ENCODE results near the gene ZMYND15. TPM values are rescaled to one million over a fixed set of nuclear protein-coding genes. Genes with fewer than 3 reads are reported as not detected.
A peak's percentile ranks its signal among the peaks of the same experiment; 100 is the strongest.

Gene ZMYND15
- total and polyA plus RNA-seq, 2 of the 13 experiments (the other 11 are each of a cell fraction or from before 2014, with no cell fraction given), result 0.24 to 2.7 TPM

DNA sequence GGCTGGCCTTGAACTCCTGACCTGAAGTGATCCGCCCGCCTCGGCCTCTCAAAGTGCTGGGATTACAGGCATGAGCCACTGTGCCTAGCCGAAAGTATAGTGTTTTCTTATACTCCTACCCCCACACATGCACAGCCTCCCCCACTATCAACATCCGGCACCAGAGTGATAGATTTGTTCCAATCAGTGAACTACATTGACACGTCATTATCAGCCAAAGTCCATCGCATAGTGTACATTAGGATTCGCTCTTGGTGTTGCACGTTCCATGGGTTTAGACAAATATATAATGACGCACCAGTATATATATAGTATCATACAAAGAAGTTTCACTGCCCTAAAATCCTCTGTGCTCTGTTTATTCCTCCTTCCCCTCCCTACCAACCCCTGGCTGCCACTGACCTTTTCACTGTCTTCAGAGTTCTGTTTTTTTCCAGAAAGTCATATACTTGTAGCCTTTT lies 20.2 kb downstream of the ZMYND15 start (continued):
- TF ChIP-seq ZNF550 (CRISPR knock-in tag; IDR thresholded peaks at IDR 0.05; ENCODE audit: borderline replicate concordance) (no peak), NRL (CRISPR knock-in tag; IDR thresholded peaks at IDR 0.05; ENCODE audit: borderline replicate concordance) (no peak), SIN3A (IDR thresholded peaks at IDR 0.05; ENCODE audit: borderline replicate concordance, low read depth, low read length) (no peak), MIER2 (CRISPR knock-in tag; IDR thresholded peaks at IDR 0.05) (0 out of 2 replicates have a peak, but pooled peaks have one; percentile 15), ZNF83 (CRISPR knock-in tag; IDR thresholded peaks at IDR 0.05; ENCODE audit: borderline replicate concordance) (no peak), ZFP82 (CRISPR knock-in tag; IDR thresholded peaks at IDR 0.05; ENCODE audit: borderline replicate concordance) (0 out of 2 replicates have a peak, but pooled peaks have one; percentile 17), ARID2 (CRISPR knock-in tag; IDR thresholded peaks at IDR 0.05; ENCODE audit: borderline replicate concordance) (peak; percentile 44; the same call in 1 of the 2 replicates), RXRB (CRISPR knock-in tag; IDR thresholded peaks at IDR 0.05; ENCODE audit: borderline replicate concordance) (peak; percentile 93), RCOR2 (CRISPR knock-in tag; IDR thresholded peaks at IDR 0.05) (peak; percentile 87)
- TF ChIP-seq, protein P1, sequence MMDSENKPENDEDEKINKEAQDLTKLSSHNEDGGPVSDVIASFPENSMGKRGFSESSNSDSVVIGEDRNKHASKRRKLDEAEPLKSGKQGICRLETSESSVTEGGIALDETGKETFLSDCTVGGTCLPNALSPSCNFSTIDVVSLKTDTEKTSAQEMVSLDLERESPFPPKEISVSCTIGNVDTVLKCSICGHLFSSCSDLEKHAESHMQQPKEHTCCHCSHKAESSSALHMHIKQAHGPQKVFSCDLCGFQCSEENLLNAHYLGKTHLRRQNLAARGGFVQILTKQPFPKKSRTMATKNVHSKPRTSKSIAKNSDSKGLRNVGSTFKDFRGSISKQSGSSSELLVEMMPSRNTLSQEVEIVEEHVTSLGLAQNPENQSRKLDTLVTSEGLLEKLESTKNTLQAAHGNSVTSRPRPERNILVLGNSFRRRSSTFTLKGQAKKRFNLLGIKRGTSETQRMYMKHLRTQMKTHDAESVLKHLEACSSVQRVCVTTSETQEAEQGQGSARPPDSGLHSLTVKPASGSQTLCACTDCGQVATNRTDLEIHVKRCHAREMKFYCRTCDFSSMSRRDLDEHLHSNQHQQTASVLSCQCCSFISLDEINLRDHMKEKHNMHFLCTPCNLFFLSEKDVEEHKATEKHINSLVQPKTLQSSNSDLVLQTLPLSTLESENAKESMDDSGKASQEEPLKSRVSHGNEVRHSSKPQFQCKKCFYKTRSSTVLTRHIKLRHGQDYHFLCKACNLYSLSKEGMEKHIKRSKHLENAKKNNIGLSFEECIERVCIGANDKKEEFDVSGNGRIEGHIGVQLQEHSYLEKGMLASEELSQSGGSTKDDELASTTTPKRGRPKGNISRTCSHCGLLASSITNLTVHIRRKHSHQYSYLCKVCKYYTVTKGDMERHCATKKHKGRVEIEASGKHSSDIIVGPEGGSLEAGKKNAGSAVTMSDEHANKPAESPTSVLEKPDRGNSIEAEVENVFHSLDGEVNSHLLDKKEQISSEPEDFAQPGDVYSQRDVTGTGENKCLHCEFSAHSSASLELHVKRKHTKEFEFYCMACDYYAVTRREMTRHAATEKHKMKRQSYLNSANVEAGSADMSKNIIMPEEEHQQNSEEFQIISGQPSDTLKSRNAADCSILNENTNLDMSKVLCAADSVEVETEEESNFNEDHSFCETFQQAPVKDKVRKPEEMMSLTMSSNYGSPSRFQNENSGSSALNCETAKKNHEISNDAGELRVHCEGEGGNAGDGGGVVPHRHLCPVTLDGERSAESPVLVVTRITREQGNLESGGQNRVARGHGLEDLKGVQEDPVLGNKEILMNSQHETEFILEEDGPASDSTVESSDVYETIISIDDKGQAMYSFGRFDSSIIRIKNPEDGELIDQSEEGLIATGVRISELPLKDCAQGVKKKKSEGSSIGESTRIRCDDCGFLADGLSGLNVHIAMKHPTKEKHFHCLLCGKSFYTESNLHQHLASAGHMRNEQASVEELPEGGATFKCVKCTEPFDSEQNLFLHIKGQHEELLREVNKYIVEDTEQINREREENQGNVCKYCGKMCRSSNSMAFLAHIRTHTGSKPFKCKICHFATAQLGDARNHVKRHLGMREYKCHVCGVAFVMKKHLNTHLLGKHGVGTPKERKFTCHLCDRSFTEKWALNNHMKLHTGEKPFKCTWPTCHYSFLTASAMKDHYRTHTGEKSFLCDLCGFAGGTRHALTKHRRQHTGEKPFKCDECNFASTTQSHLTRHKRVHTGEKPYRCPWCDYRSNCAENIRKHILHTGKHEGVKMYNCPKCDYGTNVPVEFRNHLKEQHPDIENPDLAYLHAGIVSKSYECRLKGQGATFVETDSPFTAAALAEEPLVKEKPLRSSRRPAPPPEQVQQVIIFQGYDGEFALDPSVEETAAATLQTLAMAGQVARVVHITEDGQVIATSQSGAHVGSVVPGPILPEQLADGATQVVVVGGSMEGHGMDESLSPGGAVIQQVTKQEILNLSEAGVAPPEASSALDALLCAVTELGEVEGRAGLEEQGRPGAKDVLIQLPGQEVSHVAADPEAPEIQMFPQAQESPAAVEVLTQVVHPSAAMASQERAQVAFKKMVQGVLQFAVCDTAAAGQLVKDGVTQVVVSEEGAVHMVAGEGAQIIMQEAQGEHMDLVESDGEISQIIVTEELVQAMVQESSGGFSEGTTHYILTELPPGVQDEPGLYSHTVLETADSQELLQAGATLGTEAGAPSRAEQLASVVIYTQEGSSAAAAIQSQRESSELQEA (CRISPR knock-in tag; IDR thresholded peaks at IDR 0.05; ENCODE audit: not compliant biosample characterization), result no peak
- TF ChIP-seq, protein P2, sequence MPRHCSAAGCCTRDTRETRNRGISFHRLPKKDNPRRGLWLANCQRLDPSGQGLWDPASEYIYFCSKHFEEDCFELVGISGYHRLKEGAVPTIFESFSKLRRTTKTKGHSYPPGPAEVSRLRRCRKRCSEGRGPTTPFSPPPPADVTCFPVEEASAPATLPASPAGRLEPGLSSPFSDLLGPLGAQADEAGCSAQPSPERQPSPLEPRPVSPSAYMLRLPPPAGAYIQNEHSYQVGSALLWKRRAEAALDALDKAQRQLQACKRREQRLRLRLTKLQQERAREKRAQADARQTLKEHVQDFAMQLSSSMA (CRISPR knock-in tag; IDR thresholded peaks at IDR 0.05), result no peak
- TF ChIP-seq, protein P3, sequence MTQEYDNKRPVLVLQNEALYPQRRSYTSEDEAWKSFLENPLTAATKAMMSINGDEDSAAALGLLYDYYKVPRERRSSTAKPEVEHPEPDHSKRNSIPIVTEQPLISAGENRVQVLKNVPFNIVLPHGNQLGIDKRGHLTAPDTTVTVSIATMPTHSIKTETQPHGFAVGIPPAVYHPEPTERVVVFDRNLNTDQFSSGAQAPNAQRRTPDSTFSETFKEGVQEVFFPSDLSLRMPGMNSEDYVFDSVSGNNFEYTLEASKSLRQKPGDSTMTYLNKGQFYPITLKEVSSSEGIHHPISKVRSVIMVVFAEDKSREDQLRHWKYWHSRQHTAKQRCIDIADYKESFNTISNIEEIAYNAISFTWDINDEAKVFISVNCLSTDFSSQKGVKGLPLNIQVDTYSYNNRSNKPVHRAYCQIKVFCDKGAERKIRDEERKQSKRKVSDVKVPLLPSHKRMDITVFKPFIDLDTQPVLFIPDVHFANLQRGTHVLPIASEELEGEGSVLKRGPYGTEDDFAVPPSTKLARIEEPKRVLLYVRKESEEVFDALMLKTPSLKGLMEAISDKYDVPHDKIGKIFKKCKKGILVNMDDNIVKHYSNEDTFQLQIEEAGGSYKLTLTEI (CRISPR knock-in tag; conservative IDR thresholded peaks at IDR 0.05), result no peak
- TF ChIP-seq, protein P4, sequence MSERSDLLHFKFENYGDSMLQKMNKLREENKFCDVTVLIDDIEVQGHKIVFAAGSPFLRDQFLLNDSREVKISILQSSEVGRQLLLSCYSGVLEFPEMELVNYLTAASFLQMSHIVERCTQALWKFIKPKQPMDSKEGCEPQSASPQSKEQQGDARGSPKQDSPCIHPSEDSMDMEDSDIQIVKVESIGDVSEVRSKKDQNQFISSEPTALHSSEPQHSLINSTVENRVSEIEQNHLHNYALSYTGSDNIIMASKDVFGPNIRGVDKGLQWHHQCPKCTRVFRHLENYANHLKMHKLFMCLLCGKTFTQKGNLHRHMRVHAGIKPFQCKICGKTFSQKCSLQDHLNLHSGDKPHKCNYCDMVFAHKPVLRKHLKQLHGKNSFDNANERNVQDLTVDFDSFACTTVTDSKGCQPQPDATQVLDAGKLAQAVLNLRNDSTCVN (CRISPR knock-in tag; IDR thresholded peaks at IDR 0.05; ENCODE audit: borderline replicate concordance), result no peak; the same call in 1 of the 2 replicates
- TF ChIP-seq, protein P5, sequence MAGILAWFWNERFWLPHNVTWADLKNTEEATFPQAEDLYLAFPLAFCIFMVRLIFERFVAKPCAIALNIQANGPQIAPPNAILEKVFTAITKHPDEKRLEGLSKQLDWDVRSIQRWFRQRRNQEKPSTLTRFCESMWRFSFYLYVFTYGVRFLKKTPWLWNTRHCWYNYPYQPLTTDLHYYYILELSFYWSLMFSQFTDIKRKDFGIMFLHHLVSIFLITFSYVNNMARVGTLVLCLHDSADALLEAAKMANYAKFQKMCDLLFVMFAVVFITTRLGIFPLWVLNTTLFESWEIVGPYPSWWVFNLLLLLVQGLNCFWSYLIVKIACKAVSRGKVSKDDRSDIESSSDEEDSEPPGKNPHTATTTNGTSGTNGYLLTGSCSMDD (CRISPR knock-in tag; IDR thresholded peaks at IDR 0.05), result no peak
